Measurements from ENCODE around the gene HDAC9. TPM values are rescaled to one million over a fixed set of nuclear protein-coding genes. Genes with fewer than 3 reads are reported as not detected.
A peak's percentile ranks its signal among the peaks of the same experiment; 100 is the strongest.

The HDAC9 gene
- total and polyA plus RNA-seq, 2 donors (not counting 1 experiment from before 2014, with no cell fraction given), result 2.9 to 7.9 TPM

GRCh38 chr7:18593602-18594279 is 98.2 kb downstream of the HDAC9 start:
- Histone ChIP-seq H3K4me2 (ENCODE audit: extremely low read depth, insufficient read depth, low read length) (no peak overlapping the region), H3K36me3 (ENCODE audit: control insufficient read depth, insufficient read depth, low read length) (no peaks in the 10 kb centered on the region)

GRCh38 chr7:18597754-18598153 is 102.2 kb downstream of the HDAC9 start:
- DNase-seq (ENCODE audit: low read depth in 2 of 2), result peak in 1 of 2 donors; percentile 47
- H3K4me1 ChIP-seq (ENCODE audit: control insufficient read depth, extremely low read depth, insufficient read depth, low read length), result no peaks in the 10 kb centered on the region
- H3K79me2 ChIP-seq (ENCODE audit: control insufficient read depth, insufficient read depth, low read length), result no peaks in the 10 kb centered on the region
- H3K36me3 ChIP-seq (ENCODE audit: control insufficient read depth, insufficient read depth, low read length), result no peaks in the 10 kb centered on the region
- no peak for TF ChIP-seq CTCF (conservative IDR thresholded peaks at IDR 0.05 in 1 of 2, IDR thresholded peaks at IDR 0.05 in 1 of 2; ENCODE audit: low read depth in 1 of 2, low read length in 2 of 2)
- TF ChIP-seq EZH2 (IDR thresholded peaks at IDR 0.05; ENCODE audit: low read length, missing control alignments), result no peak
- H3K9ac ChIP-seq (ENCODE audit: insufficient read depth, low read length), result no peak overlapping the region
- H3K9me3 ChIP-seq (ENCODE audit: control insufficient read depth, insufficient read depth, low read depth, low read length), result no peaks in the 10 kb centered on the region
- no peak overlapping the region for H2AFZ ChIP-seq (ENCODE audit: low read length)
- no peak overlapping the region for H3K4me2 ChIP-seq (ENCODE audit: extremely low read depth, insufficient read depth, low read length)
- H4K20me1 ChIP-seq (ENCODE audit: control insufficient read depth, extremely low read depth, insufficient read depth, low read length), result no peaks in the 10 kb centered on the region
- H3K27ac ChIP-seq (ENCODE audit: insufficient read depth, low read length), result no peak overlapping the region
- H3K27me3 ChIP-seq (ENCODE audit: control insufficient read depth, insufficient read depth, low read length), result no peaks in the 10 kb centered on the region
- no peak overlapping the region for H3K4me3 ChIP-seq (replicated peaks in 1 of 4; ENCODE audit: control extremely low read depth in 1 of 4, insufficient read depth in 1 of 4, low read depth in 3 of 4, low read length in 4 of 4)

More at GRCh38 chr7:18593602-18594279, 98.2 kb downstream of the HDAC9 start:
- Histone ChIP-seq H3K4me1 (ENCODE audit: control insufficient read depth, extremely low read depth, insufficient read depth, low read length) (no peaks in the 10 kb centered on the region), H3K27ac (ENCODE audit: insufficient read depth, low read length) (no peak overlapping the region), H3K4me3 (replicated peaks in 1 of 4; ENCODE audit: control extremely low read depth in 1 of 4, insufficient read depth in 1 of 4, low read depth in 3 of 4, low read length in 4 of 4) (no peak overlapping the region), H3K9ac (ENCODE audit: insufficient read depth, low read length) (no peak overlapping the region), H3K79me2 (ENCODE audit: control insufficient read depth, insufficient read depth, low read length) (no peaks in the 10 kb centered on the region), H3K27me3 (ENCODE audit: control insufficient read depth, insufficient read depth, low read length) (no peaks in the 10 kb centered on the region), H2AFZ (ENCODE audit: low read length) (no peak overlapping the region), H4K20me1 (ENCODE audit: control insufficient read depth, extremely low read depth, insufficient read depth, low read length) (no peaks in the 10 kb centered on the region), H3K9me3 (ENCODE audit: control insufficient read depth, insufficient read depth, low read depth, low read length) (no peaks in the 10 kb centered on the region)
- TF ChIP-seq CTCF (conservative IDR thresholded peaks at IDR 0.05 in 1 of 2, IDR thresholded peaks at IDR 0.05 in 1 of 2; ENCODE audit: low read depth in 1 of 2, low read length in 2 of 2) (no peak), EZH2 (IDR thresholded peaks at IDR 0.05; ENCODE audit: low read length, missing control alignments) (no peak)
- DNase-seq (ENCODE audit: low read depth in 2 of 2), result no peak

- no peaks in the 10 kb centered on the region for H3K9me3 ChIP-seq (ENCODE audit: control insufficient read depth, insufficient read depth, low read depth, low read length)
- no peak overlapping the region for H3K9ac ChIP-seq (ENCODE audit: insufficient read depth, low read length)
- no peak overlapping the region for H2AFZ ChIP-seq (ENCODE audit: low read length)
- peak; percentile 32 to 69 for DNase-seq (ENCODE audit: low read depth in 2 of 2)
- no peak overlapping the region for H3K4me2 ChIP-seq (ENCODE audit: extremely low read depth, insufficient read depth, low read length)
- no peaks in the 10 kb centered on the region for H3K79me2 ChIP-seq (ENCODE audit: control insufficient read depth, insufficient read depth, low read length)
- H3K27ac ChIP-seq (ENCODE audit: insufficient read depth, low read length), result no peak overlapping the region
- no peak overlapping the region for H3K4me3 ChIP-seq (replicated peaks in 1 of 4; ENCODE audit: control extremely low read depth in 1 of 4, insufficient read depth in 1 of 4, low read depth in 3 of 4, low read length in 4 of 4)
- no peaks in the 10 kb centered on the region for H3K4me1 ChIP-seq (ENCODE audit: control insufficient read depth, extremely low read depth, insufficient read depth, low read length)
- no peak for TF ChIP-seq EZH2 (IDR thresholded peaks at IDR 0.05; ENCODE audit: low read length, missing control alignments)
- TF ChIP-seq CTCF (conservative IDR thresholded peaks at IDR 0.05 in 1 of 2, IDR thresholded peaks at IDR 0.05 in 1 of 2; ENCODE audit: low read depth in 1 of 2, low read length in 2 of 2), result no peak
- H3K36me3 ChIP-seq (ENCODE audit: control insufficient read depth, insufficient read depth, low read length), result no peaks in the 10 kb centered on the region
- no peaks in the 10 kb centered on the region for H3K27me3 ChIP-seq (ENCODE audit: control insufficient read depth, insufficient read depth, low read length)
- H4K20me1 ChIP-seq (ENCODE audit: control insufficient read depth, extremely low read depth, insufficient read depth, low read length), result no peaks in the 10 kb centered on the region
Measured at GRCh38 chr7:18607025-18607424, 111.5 kb downstream of the HDAC9 start.

Data from fibroblast of lung (primary cell).